ENCODE results near the gene ARIH2.

DNA sequence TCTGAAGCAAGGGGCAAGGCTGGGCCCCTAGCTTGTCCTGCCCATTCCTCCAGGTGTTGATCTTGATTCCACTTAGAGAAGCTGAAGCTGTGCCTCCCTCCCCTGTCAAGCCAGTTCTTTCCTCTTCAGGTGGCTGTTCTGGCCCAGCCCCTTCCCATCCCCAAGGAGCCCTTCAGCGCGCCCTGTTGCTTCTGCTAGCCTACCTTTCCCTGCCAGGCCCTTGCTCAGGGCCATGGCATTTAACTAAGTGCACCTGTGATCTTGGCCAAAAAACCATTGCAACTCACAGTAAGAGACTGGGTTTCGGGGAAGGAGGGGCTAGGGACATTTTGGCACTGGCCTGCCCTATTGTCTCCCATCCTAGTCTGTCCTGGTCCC is 86.7 kb downstream of the ARIH2 start:
- TF ChIP-seq CTCF (IDR thresholded peaks at IDR 0.05; ENCODE audit: low read depth, low read length) (no peak), EZH2phosphoT487 (IDR thresholded peaks at IDR 0.05; ENCODE audit: low read depth) (no peak)
